HEK293 (cell line): ENCODE results near the gene ADAMTSL5.
"Not testable (repeated sequence)": the region's sequence is repeated elsewhere in the genome, so short reads cannot be mapped to it uniquely, and the experiment has no call there.

ENCODE experiments used
- CTCF ChIA-PET: fragments of 350-600 bp; formaldehyde crosslinking; extraction: SDS; loops from one replicate; lab custom pipeline; 2021; ENCODE audit warnings: antibody characterized with exemption; lab: Yijun Ruan, JAX
- POLR2A ChIA-PET: fragments of 300-600 bp; formaldehyde crosslinking; extraction: SDS; loops from one replicate; lab custom pipeline; 2020; ENCODE audit warnings: antibody characterized with exemption, inconsistent platforms; lab: Yijun Ruan, JAX
- H3K27ac ChIP-seq: fragments of 200-500 bp; sonication (Bioruptor generic); 2 replicates; pipeline ENCODE4 v1.5.1; 2014; ENCODE audit warnings: low read depth, low read length, control low read depth, inconsistent platforms; ENCODE audit errors: extremely low read depth
- H3K36me3 ChIP-seq, 2 experiments: fragments of 200-500 bp in 1 of 2; sonication (Bioruptor generic) in 1 of 2; 1 replicate in 1 of 2; 2 replicates in 1 of 2; pipeline ENCODE4 v1.5.1; 2014 to 2017; ENCODE audit warnings: inconsistent platforms in 2 of 2, low read length in 2 of 2; ENCODE audit not compliant: control insufficient read depth in 2 of 2, insufficient read depth in 1 of 2
- H3K4me1 ChIP-seq: fragments of 200-500 bp; sonication (Bioruptor generic); 2 replicates; pipeline ENCODE4 v1.5.1; 2014; ENCODE audit warnings: mild to moderate bottlenecking, low read length, inconsistent platforms; ENCODE audit not compliant: control insufficient read depth, insufficient read depth
- H3K4me3 ChIP-seq: 2 replicates; pipeline ENCODE4 v1.5.1; 2011; ENCODE audit warnings: low read depth, mild to moderate bottlenecking, control low read depth, low read length, moderate library complexity
- H3K9me3 ChIP-seq: fragments of 200-500 bp; sonication (Bioruptor generic); 2 replicates; pipeline ENCODE4 v1.5.1; 2014; ENCODE audit warnings: low read depth, low read length, inconsistent platforms; ENCODE audit not compliant: control insufficient read depth, insufficient read depth
- EGR2 ChIP-seq: fragments of 450-650 bp; formaldehyde crosslinking; IDR thresholded peaks from 2 replicates; pipeline ENCODE4 v1.5.1; 2016; ENCODE audit warnings: low read depth, missing biosample characterization, missing genetic modification characterization
- GFI1B ChIP-seq: fragments of 450-650 bp; formaldehyde crosslinking; IDR thresholded peaks from 2 replicates; pipeline ENCODE4 v1.5.1; 2016; ENCODE audit warnings: missing biosample characterization, missing genetic modification characterization
- GLI2 ChIP-seq: fragments of 450-650 bp; formaldehyde crosslinking; IDR thresholded peaks from 2 replicates; pipeline ENCODE4; 2017; ENCODE audit warnings: missing biosample characterization, missing genetic modification characterization, low read depth, borderline replicate concordance
- MZF1 ChIP-seq: fragments of 450-650 bp; formaldehyde crosslinking; IDR thresholded peaks from 2 replicates; pipeline ENCODE4 v1.5.1; 2017; ENCODE audit warnings: missing biosample characterization, missing genetic modification characterization, borderline replicate concordance
- ZBTB7A ChIP-seq: fragments of 450-650 bp; formaldehyde crosslinking; IDR thresholded peaks from 2 replicates; pipeline ENCODE4 v1.5.1; 2016; ENCODE audit warnings: low read depth, missing biosample characterization, missing genetic modification characterization
- ZNF114 ChIP-seq: fragments of 450-650 bp; formaldehyde crosslinking; IDR thresholded peaks from 2 replicates; pipeline ENCODE4 v1.5.0; 2017; ENCODE audit warnings: missing biosample characterization, missing genetic modification characterization
- ZNF23 ChIP-seq: fragments of 450-650 bp; formaldehyde crosslinking; IDR thresholded peaks from 2 replicates; pipeline ENCODE4 v1.5.1; 2016; ENCODE audit warnings: missing biosample characterization, missing genetic modification characterization, borderline replicate concordance
- ZNF239 ChIP-seq: fragments of 450-650 bp; formaldehyde crosslinking; IDR thresholded peaks from 2 replicates; pipeline ENCODE4 v1.5.1; 2016; ENCODE audit warnings: missing biosample characterization, missing genetic modification characterization
- ZNF416 ChIP-seq: fragments of 450-650 bp; formaldehyde crosslinking; IDR thresholded peaks from 2 replicates; pipeline ENCODE4 v1.5.1; 2016; ENCODE audit warnings: missing biosample characterization, missing genetic modification characterization
- ZNF48 ChIP-seq: fragments of 450-650 bp; formaldehyde crosslinking; IDR thresholded peaks from 2 replicates; pipeline ENCODE4 v1.5.1; 2016; ENCODE audit warnings: missing biosample characterization, missing genetic modification characterization
- ZNF549 ChIP-seq: fragments of 450-650 bp; IDR thresholded peaks from 2 replicates; pipeline ENCODE4 v1.5.1; 2018; ENCODE audit warnings: missing biosample characterization, missing genetic modification characterization, mild to moderate bottlenecking, inconsistent platforms, moderate library complexity
- ZNF555 ChIP-seq: fragments of 450-650 bp; formaldehyde crosslinking; conservative IDR thresholded peaks from 2 replicates; pipeline ENCODE4 v1.5.1; 2017; ENCODE audit warnings: missing biosample characterization, mild to moderate bottlenecking, missing genetic modification characterization, inconsistent platforms
- ZNF561 ChIP-seq: fragments of 450-650 bp; IDR thresholded peaks from 2 replicates; pipeline ENCODE4 v1.5.1; 2018; ENCODE audit warnings: missing biosample characterization, missing genetic modification characterization, borderline replicate concordance
- ZNF664 ChIP-seq: fragments of 450-650 bp; formaldehyde crosslinking; IDR thresholded peaks from 2 replicates; pipeline ENCODE4 v1.5.1; 2016; ENCODE audit warnings: missing biosample characterization, missing genetic modification characterization
- ZNF677 ChIP-seq: fragments of 450-650 bp; IDR thresholded peaks from 2 replicates; pipeline ENCODE4 v1.5.0; 2018; ENCODE audit warnings: missing biosample characterization, mild to moderate bottlenecking, missing genetic modification characterization, moderate library complexity
- ZNF785 ChIP-seq: fragments of 450-650 bp; formaldehyde crosslinking; IDR thresholded peaks from 2 replicates; pipeline ENCODE4 v1.5.1; 2016; ENCODE audit warnings: missing biosample characterization, missing genetic modification characterization
- ZSCAN23 ChIP-seq: fragments of 450-650 bp; formaldehyde crosslinking; IDR thresholded peaks from 2 replicates; pipeline ENCODE4 v1.5.1; 2016; ENCODE audit warnings: missing biosample characterization, missing genetic modification characterization
- TF ChIP-seq, protein P1 (sequence below): fragments of 450-650 bp; formaldehyde crosslinking; IDR thresholded peaks from 2 replicates; pipeline ENCODE4; 2016; ENCODE audit warnings: missing biosample characterization, missing genetic modification characterization
- TF ChIP-seq, protein P2 (sequence below): fragments of 450-650 bp; formaldehyde crosslinking; IDR thresholded peaks from 2 replicates; pipeline ENCODE4 v1.5.1; 2016; ENCODE audit warnings: missing biosample characterization, missing genetic modification characterization
- TF ChIP-seq, protein P3 (sequence below): fragments of 450-650 bp; formaldehyde crosslinking; optimal IDR thresholded peaks from 2 replicates; pipeline ENCODE3; 2016; ENCODE audit warnings: missing biosample characterization, mild to moderate bottlenecking, missing genetic modification characterization
- TF ChIP-seq, protein P4 (sequence below): fragments of 450-650 bp; formaldehyde crosslinking; IDR thresholded peaks from 2 replicates; pipeline ENCODE4 v1.5.1; 2016; ENCODE audit warnings: missing biosample characterization, missing genetic modification characterization
- TF ChIP-seq, protein P5 (sequence below): fragments of 450-650 bp; formaldehyde crosslinking; IDR thresholded peaks from 2 replicates; pipeline ENCODE4 v1.5.1; 2016; ENCODE audit warnings: missing biosample characterization, missing genetic modification characterization
- TF ChIP-seq, protein P6 (sequence below): fragments of 450-650 bp; formaldehyde crosslinking; IDR thresholded peaks from 2 replicates; pipeline ENCODE4 v1.5.1; 2016; ENCODE audit warnings: missing biosample characterization, missing genetic modification characterization, low read depth

ADAMTSL5 gene

DNA sequence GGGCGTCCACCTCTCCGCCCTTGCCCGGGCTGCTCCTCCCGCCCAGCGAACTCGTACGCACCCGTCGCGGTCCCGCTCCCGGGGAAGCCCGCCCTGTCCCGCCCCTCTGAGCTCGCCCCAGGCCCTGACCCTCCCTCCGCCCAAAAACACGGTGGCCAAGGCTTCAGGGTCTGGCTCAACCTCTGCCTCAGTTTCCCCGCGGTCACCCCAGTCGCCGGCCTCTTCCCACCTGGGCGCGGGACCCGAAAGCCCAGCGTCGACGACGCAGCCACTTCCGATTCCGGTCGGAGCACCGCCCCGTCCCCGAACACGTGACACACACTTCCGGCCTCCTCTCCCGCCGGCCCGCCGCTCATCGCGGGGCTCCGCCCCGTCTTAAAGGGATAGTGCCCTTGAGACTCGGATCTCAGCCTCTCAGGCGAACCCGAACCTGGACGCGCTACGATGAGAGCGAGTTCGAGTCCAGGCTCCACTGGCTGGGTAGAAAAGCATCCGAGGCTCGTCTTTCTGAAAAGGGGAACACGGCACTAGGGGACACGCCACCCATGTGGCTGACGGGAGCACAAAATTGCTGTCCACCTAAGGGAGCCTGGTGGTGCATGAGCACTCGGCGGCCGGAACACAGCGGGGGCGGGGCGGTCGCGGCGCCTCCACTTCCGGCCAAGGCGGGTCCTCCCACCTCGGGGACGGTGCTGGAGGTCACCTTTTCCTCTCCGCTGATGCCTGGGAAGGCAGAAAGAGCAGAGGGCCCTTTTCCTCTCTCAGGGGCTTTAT is 33.7 kb downstream of the ADAMTSL5 start, which contains the start of gene C19orf25 (continued):
- no peak for TF ChIP-seq ZNF114 (tag by site-specific recombination)
- TF ChIP-seq ZNF555, result no peak
- TF ChIP-seq ZBTB7A (tag by site-specific recombination), result no peak; the same call in 1 of the 2 replicates
- TF ChIP-seq, protein P1, sequence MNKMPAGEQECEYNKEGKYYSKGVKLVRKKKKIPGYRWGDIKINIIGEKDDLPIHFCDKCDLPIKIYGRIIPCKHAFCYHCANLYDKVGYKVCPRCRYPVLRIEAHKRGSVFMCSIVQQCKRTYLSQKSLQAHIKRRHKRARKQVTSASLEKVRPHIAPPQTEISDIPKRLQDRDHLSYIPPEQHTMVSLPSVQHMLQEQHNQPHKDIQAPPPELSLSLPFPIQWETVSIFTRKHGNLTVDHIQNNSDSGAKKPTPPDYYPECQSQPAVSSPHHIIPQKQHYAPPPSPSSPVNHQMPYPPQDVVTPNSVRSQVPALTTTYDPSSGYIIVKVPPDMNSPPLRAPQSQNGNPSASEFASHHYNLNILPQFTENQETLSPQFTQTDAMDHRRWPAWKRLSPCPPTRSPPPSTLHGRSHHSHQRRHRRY (tag by site-specific recombination), result no peak
- TF ChIP-seq GLI2, result no peak
- no peak for TF ChIP-seq ZNF664 (tag by site-specific recombination)
- no peak for TF ChIP-seq ZNF48 (tag by site-specific recombination)
- peak; percentile 74 for TF ChIP-seq EGR2 (tag by site-specific recombination)
- TF ChIP-seq ZNF239 (tag by site-specific recombination), result no peak
- no peak for TF ChIP-seq GFI1B (tag by site-specific recombination)
- no peak for TF ChIP-seq ZSCAN23 (tag by site-specific recombination)
- TF ChIP-seq, protein P2, sequence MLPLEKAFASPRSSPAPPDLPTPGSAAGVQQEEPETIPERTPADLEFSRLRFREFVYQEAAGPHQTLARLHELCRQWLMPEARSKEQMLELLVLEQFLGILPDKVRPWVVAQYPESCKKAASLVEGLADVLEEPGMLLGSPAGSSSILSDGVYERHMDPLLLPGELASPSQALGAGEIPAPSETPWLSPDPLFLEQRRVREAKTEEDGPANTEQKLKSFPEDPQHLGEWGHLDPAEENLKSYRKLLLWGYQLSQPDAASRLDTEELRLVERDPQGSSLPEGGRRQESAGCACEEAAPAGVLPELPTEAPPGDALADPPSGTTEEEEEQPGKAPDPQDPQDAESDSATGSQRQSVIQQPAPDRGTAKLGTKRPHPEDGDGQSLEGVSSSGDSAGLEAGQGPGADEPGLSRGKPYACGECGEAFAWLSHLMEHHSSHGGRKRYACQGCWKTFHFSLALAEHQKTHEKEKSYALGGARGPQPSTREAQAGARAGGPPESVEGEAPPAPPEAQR, result no peak
- TF ChIP-seq ZNF549 (tag by site-specific recombination), result no peak
- TF ChIP-seq, protein P3, sequence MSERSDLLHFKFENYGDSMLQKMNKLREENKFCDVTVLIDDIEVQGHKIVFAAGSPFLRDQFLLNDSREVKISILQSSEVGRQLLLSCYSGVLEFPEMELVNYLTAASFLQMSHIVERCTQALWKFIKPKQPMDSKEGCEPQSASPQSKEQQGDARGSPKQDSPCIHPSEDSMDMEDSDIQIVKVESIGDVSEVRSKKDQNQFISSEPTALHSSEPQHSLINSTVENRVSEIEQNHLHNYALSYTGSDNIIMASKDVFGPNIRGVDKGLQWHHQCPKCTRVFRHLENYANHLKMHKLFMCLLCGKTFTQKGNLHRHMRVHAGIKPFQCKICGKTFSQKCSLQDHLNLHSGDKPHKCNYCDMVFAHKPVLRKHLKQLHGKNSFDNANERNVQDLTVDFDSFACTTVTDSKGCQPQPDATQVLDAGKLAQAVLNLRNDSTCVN (tag by site-specific recombination), result peak; percentile 72
- TF ChIP-seq ZNF785 (tag by site-specific recombination), result 0 out of 2 replicates have a peak, but pooled peaks have one; percentile 72
- no peak for TF ChIP-seq ZNF416
- no peak for TF ChIP-seq ZNF677 (tag by site-specific recombination)
- TF ChIP-seq, protein P4, sequence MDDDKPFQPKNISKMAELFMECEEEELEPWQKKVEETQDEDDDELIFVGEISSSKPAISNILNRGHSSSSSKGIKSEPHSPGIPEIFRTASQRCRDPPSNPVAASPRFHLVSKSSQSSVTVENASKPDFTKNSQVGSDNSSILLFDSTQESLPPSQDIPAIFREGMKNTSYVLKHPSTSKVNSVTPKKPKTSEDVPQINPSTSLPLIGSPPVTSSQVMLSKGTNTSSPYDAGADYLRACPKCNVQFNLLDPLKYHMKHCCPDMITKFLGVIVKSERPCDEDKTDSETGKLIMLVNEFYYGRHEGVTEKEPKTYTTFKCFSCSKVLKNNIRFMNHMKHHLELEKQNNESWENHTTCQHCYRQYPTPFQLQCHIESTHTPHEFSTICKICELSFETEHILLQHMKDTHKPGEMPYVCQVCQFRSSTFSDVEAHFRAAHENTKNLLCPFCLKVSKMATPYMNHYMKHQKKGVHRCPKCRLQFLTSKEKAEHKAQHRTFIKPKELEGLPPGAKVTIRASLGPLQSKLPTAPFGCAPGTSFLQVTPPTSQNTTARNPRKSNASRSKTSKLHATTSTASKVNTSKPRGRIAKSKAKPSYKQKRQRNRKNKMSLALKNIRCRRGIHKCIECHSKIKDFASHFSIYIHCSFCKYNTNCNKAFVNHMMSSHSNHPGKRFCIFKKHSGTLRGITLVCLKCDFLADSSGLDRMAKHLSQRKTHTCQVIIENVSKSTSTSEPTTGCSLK (tag by site-specific recombination), result no peak
- TF ChIP-seq, protein P5, sequence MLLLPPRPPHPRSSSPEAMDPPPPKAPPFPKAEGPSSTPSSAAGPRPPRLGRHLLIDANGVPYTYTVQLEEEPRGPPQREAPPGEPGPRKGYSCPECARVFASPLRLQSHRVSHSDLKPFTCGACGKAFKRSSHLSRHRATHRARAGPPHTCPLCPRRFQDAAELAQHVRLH (tag by site-specific recombination), result peak; percentile 81; the same call in 1 of the 2 replicates
- TF ChIP-seq ZNF561, result peak; percentile 96; the same call in 1 of the 2 replicates
- TF ChIP-seq MZF1 (tag by site-specific recombination), result no peak
- TF ChIP-seq, protein P6, sequence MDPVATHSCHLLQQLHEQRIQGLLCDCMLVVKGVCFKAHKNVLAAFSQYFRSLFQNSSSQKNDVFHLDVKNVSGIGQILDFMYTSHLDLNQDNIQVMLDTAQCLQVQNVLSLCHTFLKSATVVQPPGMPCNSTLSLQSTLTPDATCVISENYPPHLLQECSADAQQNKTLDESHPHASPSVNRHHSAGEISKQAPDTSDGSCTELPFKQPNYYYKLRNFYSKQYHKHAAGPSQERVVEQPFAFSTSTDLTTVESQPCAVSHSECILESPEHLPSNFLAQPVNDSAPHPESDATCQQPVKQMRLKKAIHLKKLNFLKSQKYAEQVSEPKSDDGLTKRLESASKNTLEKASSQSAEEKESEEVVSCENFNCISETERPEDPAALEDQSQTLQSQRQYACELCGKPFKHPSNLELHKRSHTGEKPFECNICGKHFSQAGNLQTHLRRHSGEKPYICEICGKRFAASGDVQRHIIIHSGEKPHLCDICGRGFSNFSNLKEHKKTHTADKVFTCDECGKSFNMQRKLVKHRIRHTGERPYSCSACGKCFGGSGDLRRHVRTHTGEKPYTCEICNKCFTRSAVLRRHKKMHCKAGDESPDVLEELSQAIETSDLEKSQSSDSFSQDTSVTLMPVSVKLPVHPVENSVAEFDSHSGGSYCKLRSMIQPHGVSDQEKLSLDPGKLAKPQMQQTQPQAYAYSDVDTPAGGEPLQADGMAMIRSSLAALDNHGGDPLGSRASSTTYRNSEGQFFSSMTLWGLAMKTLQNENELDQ (tag by site-specific recombination), result no peak
- no peak for TF ChIP-seq ZNF23 (tag by site-specific recombination)

DNA sequence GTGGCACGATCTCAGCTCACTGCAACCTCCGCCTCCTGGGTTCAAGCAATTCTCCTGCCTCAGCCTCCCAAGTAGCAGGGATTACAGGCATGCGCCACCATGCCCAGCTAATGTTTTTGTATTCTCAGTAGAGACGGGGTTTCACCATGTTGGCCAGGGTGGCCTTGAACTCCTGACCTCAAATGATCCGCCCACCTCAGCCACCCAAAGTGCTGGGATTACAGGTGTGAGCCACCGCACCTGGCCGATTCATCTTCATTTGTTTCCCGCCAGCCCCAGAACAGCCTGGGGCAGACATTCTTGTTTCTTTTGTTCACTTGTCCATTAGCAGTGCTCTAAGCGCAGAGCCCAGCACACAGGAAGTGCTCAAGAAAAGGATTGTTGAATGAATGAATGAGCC is 35.8 kb downstream of the ADAMTSL5 start:
- H3K36me3 ChIP-seq, result peaks cover 4 to 28% of the 10 kb centered on the region in 2 experiments; a peak in 2 of 3 replicates
- H3K4me3 ChIP-seq, H3K4me1 ChIP-seq, POLR2A ChIA-PET, H3K9me3 ChIP-seq, H3K27ac ChIP-seq: not testable (repeated sequence)
- CTCF ChIA-PET, result interaction anchor here (0.6 to 1.4 kb wide), 3 partner anchors 69 to 420 kb away, joined by 3 to 8 read pairs (median 3); no protein-coding TSS in a partner anchor
